ENCODE data around the gene COL6A2.

DNA sequence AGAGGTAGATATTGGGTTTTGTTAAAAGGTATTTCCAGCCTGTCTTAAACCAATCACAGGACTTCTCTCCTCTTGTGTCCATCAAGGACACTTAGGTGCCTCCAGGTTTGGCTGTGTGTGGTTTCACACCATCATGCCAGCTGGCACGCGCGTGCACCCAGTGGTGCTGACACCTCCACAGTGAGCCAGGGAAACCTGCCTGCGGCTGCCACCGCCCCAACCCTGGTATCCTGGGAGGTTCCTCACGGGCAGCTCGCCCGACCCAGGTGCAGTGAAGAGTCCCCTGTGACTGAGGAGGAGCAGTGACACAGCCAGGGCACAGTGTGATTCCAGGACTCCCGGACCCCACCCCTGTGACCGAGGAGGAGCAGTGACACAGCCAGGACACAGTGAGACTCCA lies 13.2 kb upstream of the COL6A2 start:
- TF ChIP-seq, protein P1, sequence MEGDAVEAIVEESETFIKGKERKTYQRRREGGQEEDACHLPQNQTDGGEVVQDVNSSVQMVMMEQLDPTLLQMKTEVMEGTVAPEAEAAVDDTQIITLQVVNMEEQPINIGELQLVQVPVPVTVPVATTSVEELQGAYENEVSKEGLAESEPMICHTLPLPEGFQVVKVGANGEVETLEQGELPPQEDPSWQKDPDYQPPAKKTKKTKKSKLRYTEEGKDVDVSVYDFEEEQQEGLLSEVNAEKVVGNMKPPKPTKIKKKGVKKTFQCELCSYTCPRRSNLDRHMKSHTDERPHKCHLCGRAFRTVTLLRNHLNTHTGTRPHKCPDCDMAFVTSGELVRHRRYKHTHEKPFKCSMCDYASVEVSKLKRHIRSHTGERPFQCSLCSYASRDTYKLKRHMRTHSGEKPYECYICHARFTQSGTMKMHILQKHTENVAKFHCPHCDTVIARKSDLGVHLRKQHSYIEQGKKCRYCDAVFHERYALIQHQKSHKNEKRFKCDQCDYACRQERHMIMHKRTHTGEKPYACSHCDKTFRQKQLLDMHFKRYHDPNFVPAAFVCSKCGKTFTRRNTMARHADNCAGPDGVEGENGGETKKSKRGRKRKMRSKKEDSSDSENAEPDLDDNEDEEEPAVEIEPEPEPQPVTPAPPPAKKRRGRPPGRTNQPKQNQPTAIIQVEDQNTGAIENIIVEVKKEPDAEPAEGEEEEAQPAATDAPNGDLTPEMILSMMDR (IDR thresholded peaks at IDR 0.05; ENCODE audit: low read depth, low read length, poor library complexity, severe bottlenecking) = no peak
- TF ChIP-seq EZH2phosphoT487 (IDR thresholded peaks at IDR 0.05; ENCODE audit: borderline replicate concordance, low read length) = no peak

Measured in DOHH2 (cell line).